Stimulated activated CD8-positive, alpha-beta memory T cell treated with anti-CD3 and anti-CD28 coated beads, Interleukin-4, amount 100 ng/mL, for 1 hour (primary cell): Measurements from ENCODE around the gene SRRD.

Experiments
- DNase-seq, 2 donors: peaks; one replicate each; pipeline ENCODE4 v3.0.0-alpha.2; 2020; ENCODE audit warnings: low read depth in 2 of 2, low spot score in 1 of 2

Gene SRRD

GRCh38 chr22:26481694-26482093 lies 2.0 kb upstream of the SRRD start:
- no peak for DNase-seq

GRCh38 chr22:26482161-26482560 lies 1.5 kb upstream of the SRRD start:
- no peak for DNase-seq

- no peak for DNase-seq
Measured at GRCh38 chr22:26483043-26483438, 636 bp upstream of the SRRD start.

GRCh38 chr22:26484360-26484706 lies 656 bp downstream of the SRRD start:
- no peak for DNase-seq

- DNase-seq = no peak
Measured at GRCh38 chr22:26485013-26485412, 1.3 kb downstream of the SRRD start.

- DNase-seq = no peak
Measured at GRCh38 chr22:26485806-26486390, 2.2 kb downstream of the SRRD start.

GRCh38 chr22:26486394-26486793 lies 2.7 kb downstream of the SRRD start:
- DNase-seq = no peak

- DNase-seq = no peak
Measured at GRCh38 chr22:26487996-26488395, 4.3 kb downstream of the SRRD start.

- no peak for DNase-seq
Measured at GRCh38 chr22:26489447-26490036, 5.9 kb downstream of the SRRD start.

- DNase-seq = no peak
Measured at GRCh38 chr22:26492220-26492619, 8.5 kb downstream of the SRRD start.

- DNase-seq = no peak
Measured at GRCh38 chr22:26494506-26494905, 10.8 kb downstream of the SRRD start.

GRCh38 chr22:26496456-26496855 lies 12.8 kb downstream of the SRRD start:
- DNase-seq = no peak

- no peak for DNase-seq
Measured at GRCh38 chr22:26499188-26499703, 15.6 kb downstream of the SRRD start.

- DNase-seq = no peak
Measured at GRCh38 chr22:26501996-26502395, 18.3 kb downstream of the SRRD start.

- DNase-seq = peak; percentile 33 to 34
Measured at GRCh38 chr22:26502688-26503561, 19.2 kb downstream of the SRRD start.

GRCh38 chr22:26503758-26504157 lies 20.1 kb downstream of the SRRD start:
- no peak for DNase-seq

GRCh38 chr22:26508148-26508547 lies 24.5 kb downstream of the SRRD start:
- DNase-seq = no peak

GRCh38 chr22:26512149-26512793 lies 28.6 kb downstream of the SRRD start, which contains the start of gene TFIP11:
Gene TFIP11 (minus strand): TSS chr22:26512473. CDS start chr22:26510272, 2,201 bp downstream.
- DNase-seq = peak; percentile 77 to 81

- no peak for DNase-seq
Measured at GRCh38 chr22:26513838-26514237, 30.2 kb downstream of the SRRD start.

GRCh38 chr22:26514419-26515161 lies 30.9 kb downstream of the SRRD start:
- DNase-seq = no peak

- DNase-seq = no peak
Measured at GRCh38 chr22:26515931-26516330, 32.3 kb downstream of the SRRD start.
